VCaP (cell line): ENCODE results near the gene RPS6KL1.

Experiments
- H3K27ac ChIP-seq: fragments of 450-650 bp; 2 replicates; pipeline ENCODE4 v1.5.1; 2017
- TF ChIP-seq, protein P1 (sequence below): fragments of 450-650 bp; conservative IDR thresholded peaks from 2 replicates; pipeline ENCODE4 v1.5.1; 2017; ENCODE audit warnings: mild to moderate bottlenecking, moderate library complexity

The RPS6KL1 gene

DNA sequence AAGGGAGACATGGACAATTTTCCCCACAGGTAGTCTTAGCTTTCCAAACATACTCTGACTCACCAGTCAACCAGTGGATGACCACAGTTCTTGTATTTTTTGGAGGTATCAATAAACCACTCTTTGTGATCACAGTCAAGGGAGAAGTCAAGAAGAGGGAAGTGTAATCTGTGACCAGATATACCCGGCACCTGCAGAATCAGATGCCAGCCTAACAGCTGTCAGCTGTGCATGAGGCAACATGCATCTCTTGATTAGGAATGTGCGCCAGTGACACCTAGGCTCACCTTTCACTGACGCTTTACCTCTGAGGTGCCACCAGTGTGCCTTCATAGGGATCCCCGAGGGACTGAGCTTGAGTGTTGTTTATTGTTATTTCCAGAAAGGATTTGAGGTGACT is 67.1 kb downstream of the RPS6KL1 start:
- no peak overlapping the region for H3K27ac ChIP-seq
- TF ChIP-seq, protein P1, sequence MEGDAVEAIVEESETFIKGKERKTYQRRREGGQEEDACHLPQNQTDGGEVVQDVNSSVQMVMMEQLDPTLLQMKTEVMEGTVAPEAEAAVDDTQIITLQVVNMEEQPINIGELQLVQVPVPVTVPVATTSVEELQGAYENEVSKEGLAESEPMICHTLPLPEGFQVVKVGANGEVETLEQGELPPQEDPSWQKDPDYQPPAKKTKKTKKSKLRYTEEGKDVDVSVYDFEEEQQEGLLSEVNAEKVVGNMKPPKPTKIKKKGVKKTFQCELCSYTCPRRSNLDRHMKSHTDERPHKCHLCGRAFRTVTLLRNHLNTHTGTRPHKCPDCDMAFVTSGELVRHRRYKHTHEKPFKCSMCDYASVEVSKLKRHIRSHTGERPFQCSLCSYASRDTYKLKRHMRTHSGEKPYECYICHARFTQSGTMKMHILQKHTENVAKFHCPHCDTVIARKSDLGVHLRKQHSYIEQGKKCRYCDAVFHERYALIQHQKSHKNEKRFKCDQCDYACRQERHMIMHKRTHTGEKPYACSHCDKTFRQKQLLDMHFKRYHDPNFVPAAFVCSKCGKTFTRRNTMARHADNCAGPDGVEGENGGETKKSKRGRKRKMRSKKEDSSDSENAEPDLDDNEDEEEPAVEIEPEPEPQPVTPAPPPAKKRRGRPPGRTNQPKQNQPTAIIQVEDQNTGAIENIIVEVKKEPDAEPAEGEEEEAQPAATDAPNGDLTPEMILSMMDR = no peak

DNA sequence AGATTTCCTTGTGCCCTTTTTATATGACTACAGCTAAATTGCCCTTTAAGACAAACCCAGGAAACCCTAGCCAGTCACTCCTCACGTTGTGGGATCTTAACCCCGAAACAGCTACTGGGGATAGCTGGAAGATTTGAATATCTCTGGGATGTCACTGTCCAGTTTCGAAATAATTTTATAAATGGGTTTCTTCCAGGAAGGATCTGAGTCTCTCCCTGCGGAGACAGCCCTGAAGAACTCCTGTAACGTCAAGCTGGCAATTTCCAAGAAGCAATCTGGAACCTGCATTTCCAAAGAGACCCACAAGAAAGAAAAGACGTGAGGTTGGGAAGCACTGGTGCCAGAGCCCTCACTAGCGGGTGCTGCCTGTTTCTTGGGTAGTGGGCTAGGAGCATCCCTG is 68.0 kb downstream of the RPS6KL1 start:
- H3K27ac ChIP-seq = no peak overlapping the region
- TF ChIP-seq, protein P1 = no peak
